Measurements from ENCODE around the gene SNX9.

Gene SNX9

DNA sequence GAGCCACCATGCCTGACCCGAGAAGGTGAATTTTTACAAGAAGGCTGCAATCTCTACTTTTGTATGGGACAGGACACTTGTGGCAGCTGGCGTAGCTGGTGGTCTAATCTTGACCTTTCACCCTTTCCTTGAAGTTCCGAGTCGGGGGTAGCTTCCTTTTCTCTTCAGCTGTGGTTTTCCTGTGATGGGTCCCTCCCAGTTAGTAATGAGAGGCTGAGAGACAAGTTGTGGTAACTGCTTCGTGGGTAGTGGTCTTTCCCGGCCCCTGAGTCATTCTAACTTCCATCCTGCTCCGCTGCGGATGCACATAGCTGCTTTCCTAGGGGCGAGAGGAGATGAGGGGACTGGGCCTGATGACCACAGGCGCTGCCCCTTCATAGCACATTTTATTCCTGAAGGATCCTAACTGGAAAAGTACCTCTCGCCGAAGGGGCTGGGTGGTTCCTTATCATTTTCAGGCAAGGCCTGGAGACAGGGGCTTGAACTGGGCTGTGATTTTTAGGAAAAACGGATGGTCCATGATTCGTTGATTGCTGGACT is 161.7 kb downstream of the SNX9 start:
- TF ChIP-seq, protein P1, sequence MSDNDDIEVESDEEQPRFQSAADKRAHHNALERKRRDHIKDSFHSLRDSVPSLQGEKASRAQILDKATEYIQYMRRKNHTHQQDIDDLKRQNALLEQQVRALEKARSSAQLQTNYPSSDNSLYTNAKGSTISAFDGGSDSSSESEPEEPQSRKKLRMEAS (IDR thresholded peaks at IDR 0.05) = no peak

DNA sequence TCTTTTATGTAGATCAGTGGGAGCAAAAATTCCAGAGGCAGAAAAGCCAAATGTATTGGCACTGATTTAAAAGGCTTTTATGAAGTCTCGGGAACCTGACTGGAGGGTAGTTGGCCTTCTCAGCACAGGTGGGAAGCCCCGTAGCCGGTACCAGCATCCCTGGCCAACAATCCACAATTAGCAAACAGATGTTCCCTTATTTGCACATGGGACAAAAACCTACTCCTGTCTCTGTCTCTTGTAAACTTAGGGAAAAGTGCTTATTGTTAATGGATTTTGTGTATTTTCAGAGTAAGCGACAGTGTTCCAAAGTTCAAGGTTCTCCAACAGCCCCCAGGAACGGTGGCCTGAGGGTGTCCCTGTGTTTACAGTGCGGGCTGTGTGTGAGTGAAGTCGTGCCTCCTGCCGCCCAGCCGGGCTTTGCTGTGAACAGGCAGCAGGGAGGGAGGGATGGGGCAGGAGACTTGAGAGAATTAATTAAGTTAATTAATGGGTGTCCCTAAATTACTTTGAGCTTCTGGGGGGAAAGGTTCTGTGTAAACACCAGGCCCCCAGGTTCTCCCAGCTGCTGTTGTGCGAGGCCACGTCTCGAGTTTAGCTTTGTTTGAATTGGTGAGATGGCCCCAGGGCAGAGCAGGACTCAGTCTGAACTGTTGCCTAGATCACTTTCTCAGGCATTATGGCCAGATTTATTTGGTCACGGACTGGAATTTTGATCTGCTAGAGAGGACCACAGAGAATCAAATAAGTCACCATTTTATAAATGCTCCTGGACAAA is 162.5 kb downstream of the SNX9 start:
- TF ChIP-seq ZBTB7A (IDR thresholded peaks at IDR 0.05; ENCODE audit: low read depth) = no peak

DNA sequence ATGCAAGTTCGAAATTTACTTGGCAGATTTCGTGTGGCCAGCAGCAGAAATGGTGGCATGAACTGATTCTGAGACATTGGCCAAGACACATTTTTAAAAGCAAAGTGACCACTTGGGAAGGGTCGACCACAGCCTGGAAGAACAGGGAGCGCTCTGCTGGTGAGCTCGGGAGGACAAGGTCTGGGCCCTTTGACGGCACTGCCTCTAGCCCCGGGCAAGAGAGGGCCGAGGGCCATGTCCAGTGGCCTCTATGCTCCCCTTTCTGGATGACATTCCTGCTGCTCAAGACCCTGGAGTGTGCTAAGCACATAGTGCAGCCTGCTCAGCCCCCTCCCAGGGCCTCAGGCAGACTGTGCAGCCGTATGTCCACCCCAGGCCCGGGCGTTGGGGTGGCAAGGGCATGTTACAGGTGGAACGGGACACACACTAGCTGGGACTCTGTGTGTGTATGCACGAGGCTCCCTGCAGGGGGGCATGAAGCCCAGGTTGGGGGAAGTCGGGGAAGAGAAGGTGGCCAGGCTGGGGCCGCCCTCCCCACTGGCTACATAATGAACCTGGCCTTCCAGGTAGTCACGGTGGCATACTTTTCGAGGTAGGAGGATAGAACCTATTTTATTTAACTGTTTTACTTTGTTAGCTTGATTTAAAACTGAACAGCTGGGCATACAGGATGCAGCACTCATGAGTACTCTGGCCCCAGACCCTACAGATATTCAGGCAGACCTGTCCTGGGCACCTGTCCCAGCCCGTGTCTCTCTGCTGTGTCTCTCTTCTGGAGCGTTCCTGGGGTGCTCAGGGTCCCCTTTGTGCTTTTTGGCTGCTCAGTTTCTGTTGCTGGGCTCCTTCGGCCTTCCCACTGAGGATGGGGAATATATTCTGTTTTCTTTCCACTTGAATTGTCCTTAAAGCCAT is 165.0 kb downstream of the SNX9 start:
- TF ChIP-seq CEBPB (IDR thresholded peaks at IDR 0.05) = no peak
- TF ChIP-seq, protein P2, sequence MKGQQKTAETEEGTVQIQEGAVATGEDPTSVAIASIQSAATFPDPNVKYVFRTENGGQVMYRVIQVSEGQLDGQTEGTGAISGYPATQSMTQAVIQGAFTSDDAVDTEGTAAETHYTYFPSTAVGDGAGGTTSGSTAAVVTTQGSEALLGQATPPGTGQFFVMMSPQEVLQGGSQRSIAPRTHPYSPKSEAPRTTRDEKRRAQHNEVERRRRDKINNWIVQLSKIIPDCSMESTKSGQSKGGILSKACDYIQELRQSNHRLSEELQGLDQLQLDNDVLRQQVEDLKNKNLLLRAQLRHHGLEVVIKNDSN (IDR thresholded peaks at IDR 0.05) = no peak
- no peak for TF ChIP-seq CREB1 (IDR thresholded peaks at IDR 0.05; ENCODE audit: low read depth)
- no peak for TF ChIP-seq ZBTB7A (IDR thresholded peaks at IDR 0.05; ENCODE audit: low read depth)
- TF ChIP-seq YY1 (IDR thresholded peaks at IDR 0.05; ENCODE audit: low read depth) = no peak

DNA sequence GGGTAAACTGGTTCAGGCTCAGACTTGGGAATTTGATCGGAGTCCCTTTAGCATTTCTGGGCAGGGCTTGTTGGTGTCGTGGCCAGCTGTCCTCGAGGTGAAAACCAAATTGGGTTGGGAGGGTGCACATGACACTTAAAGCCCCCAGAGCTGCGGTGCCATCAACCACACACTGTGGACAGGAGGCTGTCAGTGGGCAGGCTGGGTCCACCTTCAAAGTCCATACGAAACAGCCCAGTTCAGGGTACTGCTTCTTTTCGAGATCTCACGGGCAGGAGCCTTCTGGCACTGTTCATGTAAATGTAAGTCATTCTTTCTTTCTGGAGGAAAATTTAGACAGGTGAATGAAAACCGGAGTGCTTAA is 165.6 kb downstream of the SNX9 start:
- TF ChIP-seq RAD21 (IDR thresholded peaks at IDR 0.05; ENCODE audit: low read depth) = no peak
- TF ChIP-seq TEAD4 (IDR thresholded peaks at IDR 0.05) = no peak
- TF ChIP-seq FOXM1 (IDR thresholded peaks at IDR 0.05; ENCODE audit: borderline replicate concordance, low read depth) = no peak
- TF ChIP-seq TCF12 (IDR thresholded peaks at IDR 0.05; ENCODE audit: low read depth) = no peak
- TF ChIP-seq YY1 (IDR thresholded peaks at IDR 0.05; ENCODE audit: low read depth) = no peak
- TF ChIP-seq CREB1 (IDR thresholded peaks at IDR 0.05; ENCODE audit: low read depth) = no peak
- TF ChIP-seq, protein P1 (IDR thresholded peaks at IDR 0.05) = no peak
- TF ChIP-seq ZBTB7A (IDR thresholded peaks at IDR 0.05; ENCODE audit: low read depth) = no peak
- no peak for TF ChIP-seq EP300 (IDR thresholded peaks at IDR 0.05; ENCODE audit: borderline replicate concordance)
- TF ChIP-seq, protein P2 (IDR thresholded peaks at IDR 0.05) = no peak
- TF ChIP-seq CEBPB (IDR thresholded peaks at IDR 0.05) = no peak
- TF ChIP-seq EGR1 (IDR thresholded peaks at IDR 0.05) = no peak
- TF ChIP-seq, protein P3, sequence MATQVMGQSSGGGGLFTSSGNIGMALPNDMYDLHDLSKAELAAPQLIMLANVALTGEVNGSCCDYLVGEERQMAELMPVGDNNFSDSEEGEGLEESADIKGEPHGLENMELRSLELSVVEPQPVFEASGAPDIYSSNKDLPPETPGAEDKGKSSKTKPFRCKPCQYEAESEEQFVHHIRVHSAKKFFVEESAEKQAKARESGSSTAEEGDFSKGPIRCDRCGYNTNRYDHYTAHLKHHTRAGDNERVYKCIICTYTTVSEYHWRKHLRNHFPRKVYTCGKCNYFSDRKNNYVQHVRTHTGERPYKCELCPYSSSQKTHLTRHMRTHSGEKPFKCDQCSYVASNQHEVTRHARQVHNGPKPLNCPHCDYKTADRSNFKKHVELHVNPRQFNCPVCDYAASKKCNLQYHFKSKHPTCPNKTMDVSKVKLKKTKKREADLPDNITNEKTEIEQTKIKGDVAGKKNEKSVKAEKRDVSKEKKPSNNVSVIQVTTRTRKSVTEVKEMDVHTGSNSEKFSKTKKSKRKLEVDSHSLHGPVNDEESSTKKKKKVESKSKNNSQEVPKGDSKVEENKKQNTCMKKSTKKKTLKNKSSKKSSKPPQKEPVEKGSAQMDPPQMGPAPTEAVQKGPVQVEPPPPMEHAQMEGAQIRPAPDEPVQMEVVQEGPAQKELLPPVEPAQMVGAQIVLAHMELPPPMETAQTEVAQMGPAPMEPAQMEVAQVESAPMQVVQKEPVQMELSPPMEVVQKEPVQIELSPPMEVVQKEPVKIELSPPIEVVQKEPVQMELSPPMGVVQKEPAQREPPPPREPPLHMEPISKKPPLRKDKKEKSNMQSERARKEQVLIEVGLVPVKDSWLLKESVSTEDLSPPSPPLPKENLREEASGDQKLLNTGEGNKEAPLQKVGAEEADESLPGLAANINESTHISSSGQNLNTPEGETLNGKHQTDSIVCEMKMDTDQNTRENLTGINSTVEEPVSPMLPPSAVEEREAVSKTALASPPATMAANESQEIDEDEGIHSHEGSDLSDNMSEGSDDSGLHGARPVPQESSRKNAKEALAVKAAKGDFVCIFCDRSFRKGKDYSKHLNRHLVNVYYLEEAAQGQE (IDR thresholded peaks at IDR 0.05; ENCODE audit: low read depth) = no peak
- TF ChIP-seq NFIC (IDR thresholded peaks at IDR 0.05) = no peak

DNA sequence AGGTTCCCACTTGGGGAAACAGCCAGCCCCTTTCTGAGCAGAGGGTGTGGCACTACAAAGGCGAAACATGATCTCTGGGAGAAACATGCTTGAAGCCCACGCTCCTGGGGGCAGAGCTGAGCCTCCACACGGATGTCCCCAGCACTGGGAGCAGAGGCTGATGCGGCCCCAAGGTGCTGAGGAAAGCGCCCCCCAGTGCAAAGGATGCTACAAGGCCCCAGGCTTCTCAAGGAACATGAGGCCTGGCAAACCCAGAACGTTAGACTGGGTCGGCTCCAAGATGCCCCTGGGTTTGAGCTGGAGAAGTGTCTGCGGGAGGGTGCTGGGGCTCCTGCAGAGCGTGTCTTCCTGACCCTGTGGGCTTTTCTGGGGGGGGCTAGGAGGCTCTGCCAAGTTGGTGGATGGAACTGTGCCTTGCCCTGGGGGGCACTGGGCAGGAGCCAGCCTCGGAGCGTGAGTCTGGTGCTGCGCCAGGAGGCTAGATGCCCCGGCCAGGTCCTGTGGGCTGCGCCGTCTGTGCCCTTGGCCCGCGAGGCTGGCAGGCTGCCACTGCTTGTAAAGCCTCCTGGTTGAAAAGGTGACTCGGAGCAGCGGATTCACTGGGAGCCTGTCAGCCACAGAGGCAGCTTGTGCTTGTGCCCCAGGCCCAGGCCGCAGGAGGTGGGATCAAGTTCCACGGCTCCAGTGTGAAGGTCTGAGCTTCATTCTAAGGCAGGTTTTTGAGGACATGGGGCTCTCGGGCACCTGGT is 166.7 kb downstream of the SNX9 start:
- TF ChIP-seq, protein P1 (IDR thresholded peaks at IDR 0.05) = peak; percentile 66
- TF ChIP-seq TEAD4 (IDR thresholded peaks at IDR 0.05) (peak; percentile 51; the same call in 1 of the 2 replicates), NFIC (IDR thresholded peaks at IDR 0.05) (peak; percentile 87), RAD21 (IDR thresholded peaks at IDR 0.05; ENCODE audit: low read depth) (no peak), EGR1 (IDR thresholded peaks at IDR 0.05) (peak; percentile 43; the same call in 1 of the 2 replicates), ZBTB7A (IDR thresholded peaks at IDR 0.05; ENCODE audit: low read depth) (0 out of 2 replicates have a peak, but pooled peaks have one; percentile 25), CREB1 (IDR thresholded peaks at IDR 0.05; ENCODE audit: low read depth) (no peak), TCF12 (IDR thresholded peaks at IDR 0.05; ENCODE audit: low read depth) (peak; percentile 53; the same call in 1 of the 2 replicates)

DNA sequence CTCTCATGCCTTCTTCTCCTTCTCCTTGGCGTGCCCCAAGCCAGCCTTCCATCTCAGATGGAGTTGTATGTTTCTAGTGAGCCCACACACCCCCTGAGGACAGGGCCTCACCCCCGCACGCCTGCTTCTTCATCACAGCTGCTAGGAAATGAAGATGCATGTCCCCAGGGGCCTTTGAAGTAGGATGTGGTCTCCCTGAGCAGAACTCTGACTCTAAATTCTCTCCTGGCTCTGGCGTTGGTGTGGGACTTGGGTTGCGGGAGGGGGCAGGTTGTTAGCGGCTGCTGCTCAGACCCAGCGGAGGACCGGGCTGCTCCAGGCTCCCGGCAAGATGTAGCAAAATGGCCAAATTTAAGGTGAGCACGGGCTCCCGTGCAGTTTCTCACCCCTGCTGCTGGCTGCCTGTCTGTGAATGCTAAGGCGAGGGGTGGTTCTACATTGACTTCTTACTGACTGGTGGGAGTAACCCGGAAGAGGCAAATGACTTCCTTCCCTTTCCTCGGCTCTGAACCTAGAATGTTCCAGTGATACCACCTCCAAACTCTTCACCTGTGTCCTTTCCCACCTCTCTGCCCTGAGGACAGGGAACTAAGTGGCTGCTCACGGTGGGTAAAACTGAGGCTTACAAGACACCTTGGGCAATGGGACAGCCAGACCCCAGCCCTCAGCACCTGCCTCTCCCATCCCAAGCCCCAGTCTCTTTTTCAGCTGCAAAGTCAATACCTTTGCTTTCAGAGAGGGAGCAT is 167.4 kb downstream of the SNX9 start:
- TF ChIP-seq TEAD4 (IDR thresholded peaks at IDR 0.05) (no peak), CREB1 (IDR thresholded peaks at IDR 0.05; ENCODE audit: low read depth) (no peak), RAD21 (IDR thresholded peaks at IDR 0.05; ENCODE audit: low read depth) (no peak), CEBPB (IDR thresholded peaks at IDR 0.05) (no peak), NFIC (IDR thresholded peaks at IDR 0.05) (no peak), EP300 (IDR thresholded peaks at IDR 0.05; ENCODE audit: borderline replicate concordance) (no peak), ZBTB7A (IDR thresholded peaks at IDR 0.05; ENCODE audit: low read depth) (no peak), YY1 (IDR thresholded peaks at IDR 0.05; ENCODE audit: low read depth) (no peak), EGR1 (IDR thresholded peaks at IDR 0.05) (no peak), TCF12 (IDR thresholded peaks at IDR 0.05; ENCODE audit: low read depth) (no peak), TAF1 (IDR thresholded peaks at IDR 0.05; ENCODE audit: low read depth) (no peak), FOXM1 (IDR thresholded peaks at IDR 0.05; ENCODE audit: borderline replicate concordance, low read depth) (no peak)
- TF ChIP-seq, protein P3 (IDR thresholded peaks at IDR 0.05; ENCODE audit: low read depth) = no peak
- TF ChIP-seq, protein P1 (IDR thresholded peaks at IDR 0.05) = no peak
- TF ChIP-seq, protein P2 (IDR thresholded peaks at IDR 0.05) = no peak

All from Ishikawa (cell line).